Epidermal melanocyte (primary cell): ENCODE measurements around the gene ACE.

ENCODE experiments used
- DNase-seq: peaks from one replicate; pipeline ENCODE4 v3.0.0; 2011; ENCODE audit warnings: low spot score; ENCODE audit not compliant: insufficient read length

The ACE gene

GRCh38 chr17:63490858-63491400 lies 14.1 kb downstream of the ACE start:
- no peak for DNase-seq

GRCh38 chr17:63491413-63491812 lies 14.6 kb downstream of the ACE start:
- DNase-seq: no peak

- DNase-seq: no peak
Measured at GRCh38 chr17:63491977-63492618, 15.2 kb downstream of the ACE start.

- no peak for DNase-seq
Measured at GRCh38 chr17:63492940-63493339, 16.1 kb downstream of the ACE start.

GRCh38 chr17:63493411-63493810 lies 16.6 kb downstream of the ACE start:
- DNase-seq: no peak

- no peak for DNase-seq
Measured at GRCh38 chr17:63494300-63494928, 17.6 kb downstream of the ACE start.

GRCh38 chr17:63495491-63495890 lies 18.6 kb downstream of the ACE start:
- DNase-seq: no peak

- DNase-seq: no peak
Measured at GRCh38 chr17:63496177-63496576, 19.3 kb downstream of the ACE start.

GRCh38 chr17:63496663-63497400 lies 20.0 kb downstream of the ACE start:
- no peak for DNase-seq

- DNase-seq: no peak
Measured at GRCh38 chr17:63497708-63498483, 21.0 kb downstream of the ACE start.

GRCh38 chr17:63498626-63499195 lies 21.9 kb downstream of the ACE start:
- DNase-seq: no peak

- DNase-seq: no peak
Measured at GRCh38 chr17:63500543-63501390, 23.9 kb downstream of the ACE start.

GRCh38 chr17:63503341-63503705 lies 26.5 kb downstream of the ACE start:
- DNase-seq: no peak

- no peak for DNase-seq
Measured at GRCh38 chr17:63504261-63504660, 27.4 kb downstream of the ACE start.

GRCh38 chr17:63505341-63505740 lies 28.5 kb downstream of the ACE start:
- no peak for DNase-seq

- DNase-seq: no peak
Measured at GRCh38 chr17:63506627-63507026, 29.8 kb downstream of the ACE start.

GRCh38 chr17:63511331-63511730 lies 34.5 kb downstream of the ACE start:
- no peak for DNase-seq

GRCh38 chr17:63512388-63512787 lies 35.5 kb downstream of the ACE start:
- DNase-seq: no peak

- DNase-seq: no peak
Measured at GRCh38 chr17:63512896-63513644, 36.2 kb downstream of the ACE start.

GRCh38 chr17:63514477-63514876 lies 37.6 kb downstream of the ACE start:
- DNase-seq: no peak
